ENCODE data around the gene SDK2. TPM values are rescaled to one million over a fixed set of nuclear protein-coding genes. Genes with fewer than 3 reads are reported as not detected.
A peak's percentile ranks its signal among the peaks of the same experiment; 100 is the strongest.

The SDK2 gene
- total RNA-seq, 2 donors from 2014 or later: 16.5 to 26.3 TPM

GRCh38 chr17:73639932-73640331, 4.3 kb downstream of the SDK2 start:
- WGBS: 34% methylated on average over 12 of the region's 12 CpGs
- Histone ChIP-seq H3K27me3 (replicated peaks; ENCODE audit: insufficient read depth) (no peaks in the 10 kb centered on the region), H3K9me3 (no peaks in the 10 kb centered on the region), H3K4me3 (no peak overlapping the region), H3K27ac (no peak overlapping the region), H3K36me3 (no peaks in the 10 kb centered on the region), H3K4me1 (replicated peaks) (peaks cover 14% of the 10 kb centered on the region)
- TF ChIP-seq POLR2AphosphoS5 (IDR thresholded peaks at IDR 0.05) (peak; percentile 68), POLR2A (IDR thresholded peaks at IDR 0.05) (no peak)
- intact Hi-C loops (cut with DNase I): no loop called here
- DNase-seq (ENCODE audit: low spot score): peak; percentile 79

GRCh38 chr17:73639322-73639721, 4.9 kb downstream of the SDK2 start:
- Histone ChIP-seq H3K4me3 (no peak overlapping the region), H3K27me3 (replicated peaks; ENCODE audit: insufficient read depth) (no peaks in the 10 kb centered on the region), H3K27ac (no peak overlapping the region), H3K9me3 (no peaks in the 10 kb centered on the region), H3K36me3 (no peaks in the 10 kb centered on the region), H3K4me1 (replicated peaks) (peaks cover 17% of the 10 kb centered on the region)
- DNase-seq (ENCODE audit: low spot score): no peak
- intact Hi-C loops (cut with DNase I): no loop called here
- TF ChIP-seq POLR2A (IDR thresholded peaks at IDR 0.05): no peak
- no peak for TF ChIP-seq POLR2AphosphoS5 (IDR thresholded peaks at IDR 0.05)
- no peak for TF ChIP-seq CTCF (IDR thresholded peaks at IDR 0.05)
- 74% methylated on average over 11 of the region's 11 CpGs for whole genome bisulfite sequencing

- TF ChIP-seq POLR2A (IDR thresholded peaks at IDR 0.05): no peak
- no peak for TF ChIP-seq POLR2AphosphoS5 (IDR thresholded peaks at IDR 0.05)
- WGBS: 99% methylated on average over 3 of the region's 3 CpGs
- H3K4me3 ChIP-seq: no peak overlapping the region
- no peak overlapping the region for H3K27ac ChIP-seq
- H3K36me3 ChIP-seq: no peaks in the 10 kb centered on the region
- intact Hi-C loops (cut with DNase I): no loop called here
- H3K9me3 ChIP-seq: no peaks in the 10 kb centered on the region
- no peak for DNase-seq (ENCODE audit: low spot score)
- no peaks in the 10 kb centered on the region for H3K27me3 ChIP-seq (replicated peaks; ENCODE audit: insufficient read depth)
- H3K4me1 ChIP-seq (replicated peaks): peaks cover 21% of the 10 kb centered on the region
Observed at GRCh38 chr17:73638556-73638955, 5.7 kb downstream of the SDK2 start.

- no peak overlapping the region for H3K27ac ChIP-seq
- 94% methylated on average over 8 of the region's 8 CpGs for WGBS
- H3K4me3 ChIP-seq: no peak overlapping the region
- no peaks in the 10 kb centered on the region for H3K27me3 ChIP-seq (replicated peaks; ENCODE audit: insufficient read depth)
- DNase-seq (ENCODE audit: low spot score): no peak
- H3K9me3 ChIP-seq: no peaks in the 10 kb centered on the region
- peaks cover 23% of the 10 kb centered on the region for H3K4me1 ChIP-seq (replicated peaks)
- TF ChIP-seq POLR2AphosphoS5 (IDR thresholded peaks at IDR 0.05) (no peak), CTCF (IDR thresholded peaks at IDR 0.05) (no peak), POLR2A (IDR thresholded peaks at IDR 0.05) (no peak)
- intact Hi-C loops (cut with DNase I): no loop called here
- no peaks in the 10 kb centered on the region for H3K36me3 ChIP-seq
Observed at GRCh38 chr17:73637866-73638265, 6.4 kb downstream of the SDK2 start.

GRCh38 chr17:73635101-73635817, 9.0 kb downstream of the SDK2 start:
- H3K27ac ChIP-seq: no peak overlapping the region
- no peak overlapping the region for H3K4me3 ChIP-seq
- intact Hi-C loops (cut with DNase I): no loop called here
- WGBS: 88% methylated on average over 12 of the region's 12 CpGs
- no peaks in the 10 kb centered on the region for H3K27me3 ChIP-seq (replicated peaks; ENCODE audit: insufficient read depth)
- no peaks in the 10 kb centered on the region for H3K36me3 ChIP-seq
- H3K4me1 ChIP-seq (replicated peaks): peaks cover 18% of the 10 kb centered on the region
- TF ChIP-seq POLR2A (IDR thresholded peaks at IDR 0.05): no peak
- no peak for TF ChIP-seq CTCF (IDR thresholded peaks at IDR 0.05)
- TF ChIP-seq POLR2AphosphoS5 (IDR thresholded peaks at IDR 0.05): no peak
- no peaks in the 10 kb centered on the region for H3K9me3 ChIP-seq
- no peak for DNase-seq (ENCODE audit: low spot score)

- Histone ChIP-seq H3K36me3 (no peaks in the 10 kb centered on the region), H3K4me3 (no peak overlapping the region), H3K27ac (no peak overlapping the region), H3K27me3 (replicated peaks; ENCODE audit: insufficient read depth) (no peaks in the 10 kb centered on the region), H3K9me3 (no peaks in the 10 kb centered on the region), H3K4me1 (replicated peaks) (peaks cover 15% of the 10 kb centered on the region)
- TF ChIP-seq POLR2A (IDR thresholded peaks at IDR 0.05) (no peak), POLR2AphosphoS5 (IDR thresholded peaks at IDR 0.05) (peak; percentile 80), CTCF (IDR thresholded peaks at IDR 0.05) (no peak)
- DNase-seq (ENCODE audit: low spot score): peak; percentile 27
- WGBS: 37% methylated on average over 5 of the region's 5 CpGs
- intact Hi-C loops (cut with DNase I): no loop called here
Observed at GRCh38 chr17:73634629-73635028, 9.6 kb downstream of the SDK2 start.

Measured in prostate gland (tissue), 2 donors.